Stimulated activated CD4-positive, alpha-beta T cell treated with anti-CD3 and anti-CD28 coated beads, Interleukin-2, amount 100 ng/mL, for 48 hours (primary cell): ENCODE measurements around the gene AHNAK.
"Not testable (repeated sequence)": the region's sequence is repeated elsewhere in the genome, so short reads cannot be mapped to it uniquely, and the experiment has no call there.

Source experiments
- DNase-seq, 2 donors: peaks; one replicate each; pipeline ENCODE4 v3.0.0-alpha.2; 2020

AHNAK gene

GRCh38 chr11:62546244-62546928 lies at the start of gene AHNAK:
Gene AHNAK, minus strand, starts transcription at chr11:62546806. Its CDS starts 10,708 bp downstream, at chr11:62536098.
- DNase-seq = no peak

- DNase-seq = no peak
Observed at GRCh38 chr11:62595124-62595523, 48.5 kb upstream of the AHNAK start.

- peak; percentile 68 to 73 for DNase-seq
Observed at GRCh38 chr11:62593434-62594044, 46.9 kb upstream of the AHNAK start.

- no peak for DNase-seq
Observed at GRCh38 chr11:62592989-62593421, 46.4 kb upstream of the AHNAK start.

- no peak for DNase-seq
Observed at GRCh38 chr11:62592146-62592815, 45.7 kb upstream of the AHNAK start.

GRCh38 chr11:62591448-62592145 lies 45.0 kb upstream of the AHNAK start, which contains the start of gene TUT1:
Gene TUT1, minus strand, starts transcription at chr11:62591523. Its CDS starts 38 bp downstream, at chr11:62591485.
- peak; percentile 90 to 93 for DNase-seq

- no peak for DNase-seq
Observed at GRCh38 chr11:62588966-62589637, 42.5 kb upstream of the AHNAK start.

GRCh38 chr11:62585356-62585755 lies 38.8 kb upstream of the AHNAK start:
- not testable (repeated sequence) for DNase-seq

GRCh38 chr11:62581735-62582134 lies 35.1 kb upstream of the AHNAK start:
- DNase-seq = not testable (repeated sequence)

- no peak for DNase-seq
Observed at GRCh38 chr11:62580959-62581715, 34.5 kb upstream of the AHNAK start.

- DNase-seq = no peak
Observed at GRCh38 chr11:62579252-62579651, 32.6 kb upstream of the AHNAK start.

- DNase-seq = no peak
Observed at GRCh38 chr11:62578541-62578940, 31.9 kb upstream of the AHNAK start.

- no peak for DNase-seq
Observed at GRCh38 chr11:62577046-62577714, 30.6 kb upstream of the AHNAK start.

GRCh38 chr11:62575837-62576236 lies 29.2 kb upstream of the AHNAK start:
- no peak for DNase-seq

GRCh38 chr11:62575156-62575555 lies 28.6 kb upstream of the AHNAK start:
- DNase-seq = no peak

- DNase-seq = no peak
Observed at GRCh38 chr11:62574363-62575071, 27.9 kb upstream of the AHNAK start.

GRCh38 chr11:62573592-62574362 lies 27.2 kb upstream of the AHNAK start, which contains the start of gene EEF1G:
Gene EEF1G, minus strand, starts transcription at chr11:62573891. Its CDS starts 49 bp downstream, at chr11:62573842.
- DNase-seq = peak; percentile 94

GRCh38 chr11:62573006-62573591 lies 26.5 kb upstream of the AHNAK start:
- no peak for DNase-seq

- DNase-seq = no peak
Observed at GRCh38 chr11:62572431-62572830, 25.8 kb upstream of the AHNAK start.
